ENCODE measurements around the gene SCFD2.

GRCh38 chr4:52866734-52867133 lies 499.1 kb downstream of the SCFD2 start:
- TF ChIP-seq POLR2A (IDR thresholded peaks at IDR 0.05; ENCODE audit: control extremely low read depth in 1 of 2, low read depth in 2 of 2, low read length in 2 of 2) (no peak; a peak in 1 of 3 replicates), MAX (IDR thresholded peaks at IDR 0.05) (no peak), CTCF (IDR thresholded peaks at IDR 0.05; ENCODE audit: control extremely low read depth in 1 of 3, insufficient read depth in 1 of 3, low read depth in 1 of 3, low read length in 3 of 3) (no peak), JUN (IDR thresholded peaks at IDR 0.05; ENCODE audit: low read depth, low read length) (no peak), KDM4A (IDR thresholded peaks at IDR 0.05; ENCODE audit: low read depth, low read length, severe bottlenecking) (no peak), SIX5 (IDR thresholded peaks at IDR 0.05; ENCODE audit: low read depth, low read length) (no peak), ZNF274 (IDR thresholded peaks at IDR 0.05; ENCODE audit: borderline replicate concordance, extremely low read depth, low read length) (no peak), GTF2F1 (IDR thresholded peaks at IDR 0.05; ENCODE audit: borderline replicate concordance, low read depth, low read length) (no peak), EZH2 (IDR thresholded peaks at IDR 0.05; ENCODE audit: low read depth, low read length, severe bottlenecking) (no peak), RAD21 (IDR thresholded peaks at IDR 0.05 in 1 of 2, conservative IDR thresholded peaks at IDR 0.05 in 1 of 2; ENCODE audit: low read depth in 2 of 2, low read length in 2 of 2) (no peak), SIRT6 (IDR thresholded peaks at IDR 0.05; ENCODE audit: low read length) (no peak)
- TF ChIP-seq, protein P1, sequence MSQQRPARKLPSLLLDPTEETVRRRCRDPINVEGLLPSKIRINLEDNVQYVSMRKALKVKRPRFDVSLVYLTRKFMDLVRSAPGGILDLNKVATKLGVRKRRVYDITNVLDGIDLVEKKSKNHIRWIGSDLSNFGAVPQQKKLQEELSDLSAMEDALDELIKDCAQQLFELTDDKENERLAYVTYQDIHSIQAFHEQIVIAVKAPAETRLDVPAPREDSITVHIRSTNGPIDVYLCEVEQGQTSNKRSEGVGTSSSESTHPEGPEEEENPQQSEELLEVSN (IDR thresholded peaks at IDR 0.05), result no peak
- TF ChIP-seq, protein P2, sequence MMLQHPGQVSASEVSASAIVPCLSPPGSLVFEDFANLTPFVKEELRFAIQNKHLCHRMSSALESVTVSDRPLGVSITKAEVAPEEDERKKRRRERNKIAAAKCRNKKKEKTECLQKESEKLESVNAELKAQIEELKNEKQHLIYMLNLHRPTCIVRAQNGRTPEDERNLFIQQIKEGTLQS (IDR thresholded peaks at IDR 0.05; ENCODE audit: insufficient read depth, low read depth, low read length), result no peak

Data from H1 (cell line).